CD8-positive, alpha-beta memory T cell (primary cell): ENCODE data around the gene SMC3. TPM values are rescaled to one million over a fixed set of nuclear protein-coding genes. Genes with fewer than 3 reads are reported as not detected.

ENCODE experiments used
- CTCF ChIA-PET: fragments of 350-600 bp; sonication (Branson Sonifier 250); formaldehyde crosslinking; loops from one replicate; lab custom pipeline; 2021; ENCODE audit warnings: antibody characterized with exemption; lab: Charles Lee
- POLR2A ChIA-PET: fragments of 350-600 bp; sonication (Branson Sonifier 250); formaldehyde crosslinking; loops from one replicate; lab custom pipeline; 2021; ENCODE audit warnings: antibody characterized with exemption; lab: Charles Lee
- DNase-seq, 5 donors: peaks; one replicate each; pipeline versions ENCODE4 v3.0.0 to v3.0.0-alpha.2; 2020 to 2022; ENCODE audit warnings: mixed read lengths in 1 of 5
- H3K27ac ChIP-seq: one replicate; pipeline ENCODE4 v1.7.0; 2013; ENCODE audit warnings: low read depth, mild to moderate bottlenecking, low read length, moderate library complexity
- H3K27me3 ChIP-seq: 2 replicates; pipeline ENCODE4 v1.7.0; 2013; ENCODE audit warnings: low read length, mild to moderate bottlenecking; ENCODE audit not compliant: insufficient read depth, poor library complexity, severe bottlenecking
- H3K36me3 ChIP-seq: 2 replicates; pipeline ENCODE4 v1.7.0; 2013; ENCODE audit warnings: mild to moderate bottlenecking, low read length, moderate library complexity; ENCODE audit not compliant: insufficient read depth
- H3K4me1 ChIP-seq: 2 replicates; pipeline ENCODE4 v1.7.0; 2013; ENCODE audit warnings: mild to moderate bottlenecking, low read length, moderate library complexity; ENCODE audit not compliant: insufficient read depth
- H3K4me3 ChIP-seq: 2 replicates; pipeline ENCODE4 v1.7.0; 2013; ENCODE audit warnings: mild to moderate bottlenecking, low read length
- H3K9me3 ChIP-seq: 2 replicates; pipeline ENCODE4 v1.7.0; 2013; ENCODE audit warnings: mild to moderate bottlenecking, low read length
- H3K27ac Mint-ChIP-seq, 8 donors: one replicate each; pipeline ENCODE4 v1.8.0; 2020 to 2021; ENCODE audit warnings: mixed read lengths in 8 of 8, mild to moderate bottlenecking in 6 of 8, inconsistent platforms in 3 of 8, moderate library complexity in 3 of 8
- H3K27me3 Mint-ChIP-seq, 2 donors: one replicate each; pipeline ENCODE4 v1.8.0; 2020 to 2021; ENCODE audit warnings: mixed read lengths in 2 of 2, mild to moderate bottlenecking in 1 of 2, moderate library complexity in 1 of 2
- H3K36me3 Mint-ChIP-seq, 3 donors: one replicate each; pipeline ENCODE4 v1.8.0; 2020 to 2021; ENCODE audit warnings: mixed read lengths in 3 of 3, inconsistent platforms in 1 of 3, mild to moderate bottlenecking in 1 of 3
- H3K4me1 Mint-ChIP-seq, 3 donors: one replicate each; pipeline ENCODE4 v1.8.0; 2020 to 2021; ENCODE audit warnings: mixed read lengths in 3 of 3, inconsistent platforms in 1 of 3, mild to moderate bottlenecking in 1 of 3
- H3K4me3 Mint-ChIP-seq, 7 donors: one replicate each; pipeline ENCODE4 v1.8.0; 2020 to 2021; ENCODE audit warnings: mixed read lengths in 7 of 7, mild to moderate bottlenecking in 6 of 7, moderate library complexity in 4 of 7, inconsistent platforms in 2 of 7
- H3K9me3 Mint-ChIP-seq, 5 donors: one replicate each; pipeline ENCODE4 v1.8.0; 2020 to 2022; ENCODE audit warnings: mixed read lengths in 5 of 5, mild to moderate bottlenecking in 3 of 5, moderate library complexity in 2 of 5, inconsistent platforms in 1 of 5
- polyA plus RNA-seq: library from polyadenylated mRNA; unstranded; fragments of 300-500 nt; fragmentation: Illumina TruSeq; gene quantifications from one replicate; pipeline ENCODE4 v1.2.3, GENCODE V29; 2021
- total RNA-seq, 2 experiments: library from RNA; stranded (reverse); gene quantifications; one replicate each; pipeline ENCODE4 v1.2.3, GENCODE V29; 2021

The SMC3 gene
- total and polyA plus RNA-seq, 3 experiments from 2014 or later: 77.7 to 102 (median 77.9) TPM

DNA sequence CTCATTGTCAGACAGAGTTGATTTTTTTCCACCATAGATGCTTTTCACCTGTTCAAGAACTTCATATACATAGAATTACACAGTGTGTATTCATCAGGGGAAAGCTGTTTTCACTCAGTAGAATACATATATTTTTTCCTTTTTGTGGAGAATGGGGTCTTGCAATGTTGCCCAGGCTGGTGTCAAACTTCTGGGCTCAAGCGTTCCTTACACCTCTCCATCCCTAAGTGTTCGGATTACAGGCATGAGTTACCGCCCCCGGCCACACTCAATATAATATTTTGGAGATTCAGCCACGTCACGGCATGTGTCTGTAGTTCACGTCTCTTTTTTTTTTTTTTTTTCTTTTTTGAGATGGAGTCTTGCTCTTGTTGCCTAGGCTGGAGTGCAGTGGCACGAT lies 7.5 kb upstream of the SMC3 start:
- Mint-ChIP-seq H3K4me1 (peaks cover 3 to 9% (median 4%) of the 10 kb centered on the region in 3 donors), H3K4me3 (no peak overlapping the region), H3K27me3 (peaks cover 12 to 37% of the 10 kb centered on the region in 2 donors), H3K9me3 (no peaks in the 10 kb centered on the region), H3K27ac (no peak overlapping the region), H3K36me3 (no peaks in the 10 kb centered on the region)
- Histone ChIP-seq H3K36me3 (no peaks in the 10 kb centered on the region), H3K9me3 (no peaks in the 10 kb centered on the region), H3K4me3 (no peak overlapping the region), H3K27ac (no peak overlapping the region), H3K27me3 (peaks cover 9% of the 10 kb centered on the region), H3K4me1 (no peaks in the 10 kb centered on the region)
- ChIA-PET POLR2A (no interaction called here), CTCF (interaction anchor here (0.6 to 2.2 kb wide), 3 partner anchors 11 to 335 kb away, joined by 3 to 5 read pairs (median 4); no protein-coding TSS in a partner anchor)
- DNase-seq: no peak

DNA sequence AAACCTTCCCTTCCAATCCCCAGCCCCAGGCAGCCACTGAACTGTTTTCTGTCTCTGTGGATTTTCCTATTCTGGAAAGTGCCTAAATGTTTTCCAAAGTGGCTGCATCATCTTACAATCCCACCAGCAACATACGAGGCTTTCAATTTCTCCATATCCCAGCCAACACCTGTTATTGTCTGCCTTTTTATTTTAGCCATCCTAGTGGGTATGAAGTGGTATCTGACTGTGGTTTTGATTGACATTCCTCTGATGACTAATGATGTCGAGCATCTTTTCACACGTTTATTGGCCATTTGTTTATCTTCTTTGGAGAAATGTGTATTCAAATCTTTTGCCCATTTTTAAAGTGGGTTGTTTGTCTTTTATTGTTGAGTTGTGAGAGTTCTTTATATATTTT lies 6.2 kb upstream of the SMC3 start:
- Mint-ChIP-seq H3K9me3 (no peaks in the 10 kb centered on the region), H3K27ac (no peak overlapping the region), H3K4me1 (peaks cover 3 to 9% (median 4%) of the 10 kb centered on the region in 3 donors), H3K4me3 (no peak overlapping the region), H3K27me3 (peaks cover 12 to 37% of the 10 kb centered on the region in 2 donors), H3K36me3 (no peaks in the 10 kb centered on the region)
- Histone ChIP-seq H3K9me3 (no peaks in the 10 kb centered on the region), H3K27me3 (peaks cover 9% of the 10 kb centered on the region), H3K4me3 (no peak overlapping the region), H3K4me1 (no peaks in the 10 kb centered on the region), H3K27ac (no peak overlapping the region), H3K36me3 (no peaks in the 10 kb centered on the region)
- POLR2A ChIA-PET: no interaction called here
- CTCF ChIA-PET: no interaction called here
- no peak for DNase-seq

DNA sequence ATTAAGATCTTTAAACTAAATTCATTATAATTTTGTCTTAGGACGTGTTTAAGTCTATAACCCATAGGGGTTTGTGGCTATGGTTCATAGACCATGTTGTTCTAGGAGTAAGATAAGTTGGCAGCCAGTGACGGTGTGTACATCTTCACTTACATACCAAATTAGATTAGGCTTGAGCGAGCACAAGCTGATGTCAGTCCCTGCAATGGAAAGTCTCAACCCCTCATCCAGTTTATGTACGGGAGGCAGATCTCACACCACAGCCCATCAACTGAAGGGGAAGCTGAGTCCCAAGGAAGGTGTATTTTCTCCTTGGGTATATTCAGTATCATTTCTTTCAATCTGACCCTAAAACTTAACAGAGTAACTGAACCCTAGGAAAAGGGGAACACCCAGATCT lies 5.1 kb upstream of the SMC3 start:
- Mint-ChIP-seq H3K36me3 (peaks cover 0 to 5% (median 0%) of the 10 kb centered on the region in 3 donors), H3K4me3 (no peak overlapping the region), H3K4me1 (peaks cover 5 to 12% (median 8%) of the 10 kb centered on the region in 3 donors), H3K9me3 (no peaks in the 10 kb centered on the region), H3K27me3 (peaks cover 12 to 37% of the 10 kb centered on the region in 2 donors), H3K27ac (no peak overlapping the region)
- Histone ChIP-seq H3K9me3 (no peaks in the 10 kb centered on the region), H3K36me3 (no peaks in the 10 kb centered on the region), H3K4me1 (peaks cover 5% of the 10 kb centered on the region), H3K27me3 (peaks cover 9% of the 10 kb centered on the region), H3K27ac (no peak overlapping the region), H3K4me3 (no peak overlapping the region)
- ChIA-PET CTCF (no interaction called here), POLR2A (no interaction called here)
- no peak for DNase-seq

DNA sequence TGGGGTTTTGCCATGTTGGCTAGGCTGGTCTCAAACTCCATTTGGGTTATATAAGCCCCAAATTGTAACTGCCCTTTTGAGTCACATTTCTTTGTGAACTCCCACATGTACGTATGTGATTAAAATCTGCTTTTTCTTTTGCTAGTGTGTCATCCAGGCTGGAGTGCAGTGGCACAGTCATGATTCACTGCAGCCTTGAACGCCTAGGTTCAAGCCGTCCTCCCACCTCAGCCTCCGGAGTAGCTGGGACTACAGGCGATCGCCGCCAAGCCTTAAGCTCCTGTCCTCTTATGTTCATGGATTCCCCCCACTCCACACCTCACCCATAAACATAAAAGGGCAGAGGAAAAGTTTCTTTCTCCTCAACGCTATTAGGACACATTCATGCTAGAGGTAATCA lies 4.4 kb upstream of the SMC3 start:
- no peak overlapping the region for H3K27ac ChIP-seq
- H3K36me3 ChIP-seq: no peaks in the 10 kb centered on the region
- H3K4me1 ChIP-seq: peaks cover 5% of the 10 kb centered on the region
- ChIA-PET POLR2A (no interaction called here), CTCF (no interaction called here)
- Mint-ChIP-seq H3K27ac (no peak overlapping the region), H3K27me3 (peaks cover 12 to 37% of the 10 kb centered on the region in 2 donors), H3K4me1 (peaks cover 5 to 11% (median 8%) of the 10 kb centered on the region in 3 donors), H3K4me3 (no peak overlapping the region), H3K9me3 (no peaks in the 10 kb centered on the region), H3K36me3 (peaks cover 0 to 9% (median 0%) of the 10 kb centered on the region in 3 donors)
- H3K9me3 ChIP-seq: no peaks in the 10 kb centered on the region
- H3K4me3 ChIP-seq: no peak overlapping the region
- no peak for DNase-seq
- H3K27me3 ChIP-seq: peaks cover 9% of the 10 kb centered on the region

DNA sequence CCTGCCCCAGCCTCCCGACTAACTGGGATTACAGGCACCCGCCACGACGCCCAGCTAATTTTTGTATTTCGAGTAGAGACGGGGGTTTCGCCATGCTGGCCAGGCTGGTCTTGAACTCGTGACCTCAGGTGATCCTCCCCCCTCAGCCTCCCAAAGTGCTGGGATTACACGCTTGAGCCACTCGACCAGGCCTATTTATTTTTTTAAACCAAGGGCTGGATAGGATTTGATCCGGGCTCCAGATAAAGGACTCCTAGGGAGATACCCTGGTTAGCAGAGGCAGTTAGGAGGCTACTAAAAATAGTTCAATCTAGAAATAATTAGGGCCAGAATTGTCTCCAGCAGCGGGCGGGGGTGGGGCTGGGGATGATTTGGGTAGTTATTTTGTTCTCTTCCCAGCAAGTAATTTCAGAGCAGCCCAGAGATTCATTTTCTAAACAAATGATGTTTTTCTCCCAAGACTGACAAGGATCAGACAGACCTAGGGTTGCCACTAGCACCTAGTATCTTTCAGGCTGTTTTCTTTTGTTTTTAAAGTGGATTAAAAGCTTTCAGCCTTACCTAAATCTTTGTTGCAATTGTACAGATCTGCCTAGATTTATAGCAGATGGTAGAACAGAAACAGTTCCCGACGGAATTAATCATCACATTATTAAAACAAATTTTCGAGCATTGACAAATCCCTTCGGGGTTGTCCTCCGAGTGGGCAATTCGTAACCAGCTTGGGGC lies 859 bp upstream of the SMC3 start:
- Histone ChIP-seq H3K4me3 (peak overlapping the region; percentile 98), H3K36me3 (no peaks in the 10 kb centered on the region), H3K27me3 (peaks cover 9% of the 10 kb centered on the region), H3K9me3 (no peaks in the 10 kb centered on the region), H3K27ac (peak overlapping the region; percentile 78), H3K4me1 (peaks cover 37% of the 10 kb centered on the region)
- H3K27ac Mint-ChIP-seq: peak overlapping the region; percentile 95 to 99 (median 96)
- H3K36me3 Mint-ChIP-seq: peaks cover 0 to 22% (median 0%) of the 10 kb centered on the region in 3 donors
- H3K27me3 Mint-ChIP-seq: peaks cover 11 to 29% of the 10 kb centered on the region in 2 donors
- H3K9me3 Mint-ChIP-seq: no peaks in the 10 kb centered on the region
- DNase-seq: no peak
- CTCF ChIA-PET: interaction anchor here (0.8 to 1.0 kb wide), 5 partner anchors 20 to 261 kb away, joined by 3 to 4 read pairs (median 3); no protein-coding TSS in a partner anchor
- peaks cover 38 to 41% (median 39%) of the 10 kb centered on the region in 3 donors for H3K4me1 Mint-ChIP-seq
- peak overlapping the region; percentile 90 to 98 (median 96) for H3K4me3 Mint-ChIP-seq
- POLR2A ChIA-PET: no interaction called here

DNA sequence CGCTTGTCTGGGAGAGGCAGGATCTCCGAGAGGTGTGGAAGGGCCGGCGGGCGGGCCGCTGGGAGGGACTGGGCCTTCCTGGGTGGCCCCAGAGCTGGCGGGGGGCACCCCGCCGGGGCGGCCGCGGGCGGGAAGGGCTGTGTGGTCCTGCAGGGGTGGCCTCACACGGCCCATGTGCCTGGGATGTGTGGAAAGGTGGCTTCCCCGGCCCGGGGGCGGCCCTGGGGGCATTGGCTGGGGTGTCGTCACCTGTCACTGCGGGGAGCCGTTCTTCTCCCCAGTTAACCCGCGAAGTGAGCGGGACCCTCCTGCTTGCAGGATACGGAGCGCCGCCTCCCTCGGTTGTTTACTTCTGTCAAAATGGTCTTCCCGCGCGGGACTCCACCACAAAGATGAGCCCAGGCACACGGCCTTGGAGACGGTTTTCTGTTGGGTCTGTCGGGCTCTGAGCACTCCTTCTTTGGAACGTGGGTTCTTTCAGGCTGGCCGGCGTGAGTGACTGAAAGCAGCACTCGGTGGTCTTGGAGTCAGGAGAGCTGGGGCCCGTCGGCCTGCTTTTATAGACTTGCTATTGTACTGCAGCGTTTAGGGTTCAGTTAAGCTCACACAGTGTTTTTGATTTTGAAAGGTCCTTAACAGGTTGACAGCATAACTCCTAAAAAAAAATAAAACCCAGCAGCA lies 700 bp downstream of the SMC3 start:
- Mint-ChIP-seq H3K27ac (peak overlapping the region; percentile 88 to 99 (median 96)), H3K9me3 (no peaks in the 10 kb centered on the region), H3K4me1 (peaks cover 49 to 54% (median 53%) of the 10 kb centered on the region in 3 donors), H3K4me3 (peak overlapping the region; percentile 90 to 98 (median 96)), H3K27me3 (peaks cover 11 to 18% of the 10 kb centered on the region in 2 donors), H3K36me3 (peaks cover 0 to 31% (median 0%) of the 10 kb centered on the region in 3 donors)
- no peaks in the 10 kb centered on the region for H3K36me3 ChIP-seq
- H3K9me3 ChIP-seq: no peaks in the 10 kb centered on the region
- peak overlapping the region; percentile 78 for H3K27ac ChIP-seq
- POLR2A ChIA-PET: no interaction called here
- peaks cover 47% of the 10 kb centered on the region for H3K4me1 ChIP-seq
- H3K4me3 ChIP-seq: peak overlapping the region; percentile 98
- CTCF ChIA-PET: interaction anchor here (0.5 to 1.5 kb wide), 2 partner anchors 9 to 253 kb away, joined by 3 read pairs; no protein-coding TSS in a partner anchor
- peaks cover 9% of the 10 kb centered on the region for H3K27me3 ChIP-seq
- peak; percentile 50 to 72 (median 61) for DNase-seq

DNA sequence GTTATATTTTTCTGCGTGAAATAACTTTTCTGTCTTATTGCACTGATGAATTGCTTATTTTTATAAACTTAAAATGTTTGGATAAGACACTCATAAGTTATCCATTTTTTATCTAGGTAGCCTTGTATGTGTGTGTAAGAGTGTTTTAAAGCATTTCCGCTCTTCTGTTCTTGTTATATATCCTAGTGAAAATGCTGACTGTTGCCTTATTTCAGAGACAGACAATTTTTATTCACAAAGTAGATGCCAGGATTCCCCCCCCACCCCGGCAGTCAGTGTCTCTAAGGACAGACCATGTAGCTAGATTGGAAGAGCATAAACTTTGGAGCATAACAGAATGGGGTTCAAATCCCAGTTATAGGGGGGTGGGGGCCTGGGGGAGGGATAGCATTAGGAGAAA lies 1.6 kb downstream of the SMC3 start:
- Histone ChIP-seq H3K36me3 (no peaks in the 10 kb centered on the region), H3K27me3 (no peaks in the 10 kb centered on the region), H3K9me3 (no peaks in the 10 kb centered on the region), H3K4me3 (no peak overlapping the region), H3K27ac (no peak overlapping the region), H3K4me1 (peaks cover 47% of the 10 kb centered on the region)
- H3K4me3 Mint-ChIP-seq: peak overlapping the region; percentile 90 to 98 (median 96)
- peak overlapping the region in 6 of 8 donors; percentile 79 to 97 (median 92) for H3K27ac Mint-ChIP-seq
- no peak for DNase-seq
- ChIA-PET POLR2A (no interaction called here), CTCF (interaction anchor here (1.5 kb wide), 1 partner anchor 10 kb away, joined by 3 read pairs; no protein-coding TSS in a partner anchor)
- peaks cover 53 to 60% (median 60%) of the 10 kb centered on the region in 3 donors for H3K4me1 Mint-ChIP-seq
- H3K9me3 Mint-ChIP-seq: no peaks in the 10 kb centered on the region
- H3K36me3 Mint-ChIP-seq: peaks cover 0 to 34% (median 0%) of the 10 kb centered on the region in 3 donors
- peaks cover 5 to 8% of the 10 kb centered on the region in 2 donors for H3K27me3 Mint-ChIP-seq
